Panc1 (cell line): ENCODE data around the gene MEX3D. TPM values are rescaled to one million over a fixed set of nuclear protein-coding genes. Genes with fewer than 3 reads are reported as not detected.

Experiments used
- ATAC-seq: fragments of 200-7000 bp; cut with Tn5 transposase; 2 replicates; pipeline ENCODE4 v1.9.1; 2020; ENCODE audit warnings: mild to moderate bottlenecking, moderate library complexity
- BruUV-seq: library from RNA; stranded (reverse); fragments of 400-500 nt; replicated peaks from 2 replicates; lab custom pipeline; 2021; lab: Mats Ljungman, UMichigan
- CTCF ChIA-PET: fragments of 300-600 bp; sonication (Branson Sonifier 250); formaldehyde crosslinking; loops from one replicate; lab custom pipeline; 2022; ENCODE audit warnings: antibody characterized with exemption; lab: Charles Lee
- POLR2A ChIA-PET: fragments of 300-600 bp; sonication (Branson Sonifier 250); formaldehyde crosslinking; loops from one replicate; lab custom pipeline; 2022; ENCODE audit warnings: antibody characterized with exemption; lab: Charles Lee
- DNase-seq: peaks from one replicate; pipeline ENCODE4 v3.0.0-alpha.2; 2010; ENCODE audit warnings: low read depth, low spot score
- H3K27ac ChIP-seq: 2 replicates; pipeline ENCODE4 v1.5.1; 2011; ENCODE audit warnings: mild to moderate bottlenecking, low read length, inconsistent platforms
- H3K27me3 ChIP-seq: fragments of 200-500 bp; sonication (Bioruptor generic); 2 replicates; pipeline ENCODE4 v1.6.0; 2014; ENCODE audit warnings: low read length, inconsistent platforms; ENCODE audit not compliant: control insufficient read depth, insufficient read depth
- H3K36me3 ChIP-seq: fragments of 200-500 bp; sonication (Bioruptor generic); 2 replicates; pipeline ENCODE4 v1.5.1; 2014; ENCODE audit warnings: inconsistent platforms, mild to moderate bottlenecking, low read length, moderate library complexity; ENCODE audit not compliant: control insufficient read depth, insufficient read depth
- H3K4me1 ChIP-seq: 2 replicates; pipeline ENCODE4 v1.5.1; 2011; ENCODE audit warnings: inconsistent platforms, mild to moderate bottlenecking, low read length, moderate library complexity; ENCODE audit not compliant: control insufficient read depth, insufficient read depth
- H3K4me3 ChIP-seq, 2 experiments: 2 replicates each; pipeline ENCODE4 v1.5.1; 2011 to 2012; ENCODE audit warnings: low read depth in 2 of 2, low read length in 2 of 2, mild to moderate bottlenecking in 2 of 2, inconsistent platforms in 1 of 2, moderate library complexity in 1 of 2
- H3K9me3 ChIP-seq: fragments of 200-500 bp; sonication (Bioruptor generic); 2 replicates; pipeline ENCODE4 v1.5.1; 2014; ENCODE audit warnings: low read depth, mild to moderate bottlenecking, inconsistent platforms, low read length, moderate library complexity; ENCODE audit not compliant: control insufficient read depth, insufficient read depth
- CTCF ChIP-seq: fragments of 450-650 bp; IDR thresholded peaks from 2 replicates; pipeline ENCODE4 v1.5.1; 2017; ENCODE audit warnings: mild to moderate bottlenecking
- POLR2AphosphoS5 ChIP-seq: IDR thresholded peaks from 2 replicates; pipeline ENCODE4 v1.6.1; 2012; ENCODE audit warnings: mild to moderate bottlenecking, low read depth, low read length, moderate library complexity
- REST ChIP-seq, 2 experiments: IDR thresholded peaks; 2 replicates each; pipeline ENCODE4 v1.6.1; 2011 to 2012; ENCODE audit warnings: low read depth in 2 of 2, control low read depth in 1 of 2, low read length in 1 of 2, mild to moderate bottlenecking in 1 of 2, moderate library complexity in 1 of 2; ENCODE audit not compliant: insufficient read depth in 1 of 2
- SIN3A ChIP-seq: IDR thresholded peaks from 2 replicates; pipeline ENCODE4 v1.6.1; 2012; ENCODE audit warnings: low read depth, mild to moderate bottlenecking, low read length, moderate library complexity, borderline replicate concordance; ENCODE audit not compliant: insufficient read depth
- TCF7L2 ChIP-seq: IDR thresholded peaks from 2 replicates; pipeline ENCODE4 v1.6.1; 2011; ENCODE audit warnings: mild to moderate bottlenecking, low read depth, low read length, inconsistent platforms
- in situ Hi-C: cut with HindIII; loops from 2 replicates; pipeline ENCODE4 v1.10.0; 2016; ENCODE audit warnings: low sequenced_read_pairs, low pct_unique_long_range_greater_than_20kb
- intact Hi-C: fragments of 100-400 bp; cut with micrococcal nuclease; formaldehyde crosslinking; loops from one replicate; pipeline ENCODE4 v1.10.0; 2022; ENCODE audit not compliant: unreplicated experiment
- total RNA-seq: library from RNA; stranded (reverse); gene quantifications from one replicate; pipeline ENCODE4 v1.2.1, GENCODE V29; 2021; ENCODE audit not compliant: unreplicated experiment

MEX3D gene
- total RNA-seq, 1 experiment from 2014 or later = 73.7 TPM

- BruUV-seq = no TSS peak
- POLR2A ChIA-PET = no interaction called here
- DNase-seq (no peak), ATAC-seq (no peak)
- H3K36me3 ChIP-seq = no peaks in the 10 kb centered on the region; the same call in 1 of the 2 replicates
- TF ChIP-seq POLR2AphosphoS5 = no peak
- TF ChIP-seq REST (IDR thresholded peaks at IDR 0.05; ENCODE audit: insufficient read depth in 1 of 2, low read depth in 2 of 2, low read length in 1 of 2) = no peak
- no peak for TF ChIP-seq TCF7L2
- no peak for TF ChIP-seq SIN3A
- TF ChIP-seq CTCF = no peak
- CTCF ChIA-PET = no interaction called here
- H3K27me3 ChIP-seq = no peaks in the 10 kb centered on the region
- intact Hi-C loops = no loop called here
- no peaks in the 10 kb centered on the region for H3K4me1 ChIP-seq
- H3K9me3 ChIP-seq = no peaks in the 10 kb centered on the region
- in situ Hi-C loops = no loop called here
- no peak overlapping the region for H3K4me3 ChIP-seq
- no peak overlapping the region for H3K27ac ChIP-seq
Observed at GRCh38 chr19:1571358-1571757, 3.2 kb upstream of the MEX3D start.

- no TSS peak for BruUV-seq
- ATAC-seq (no peak), DNase-seq (no peak)
- H3K36me3 ChIP-seq = no peaks in the 10 kb centered on the region; the same call in 1 of the 2 replicates
- in situ Hi-C loops (no loop called here), intact Hi-C loops (no loop called here)
- H3K4me3 ChIP-seq = no peak overlapping the region
- no peak overlapping the region for H3K27ac ChIP-seq
- H3K4me1 ChIP-seq = no peaks in the 10 kb centered on the region; the same call in 1 of the 2 replicates
- ChIA-PET CTCF (no interaction called here), POLR2A (no interaction called here)
- H3K9me3 ChIP-seq = no peaks in the 10 kb centered on the region
- TF ChIP-seq CTCF (no peak), SIN3A (no peak), TCF7L2 (no peak), REST (IDR thresholded peaks at IDR 0.05; ENCODE audit: insufficient read depth in 1 of 2, low read depth in 2 of 2, low read length in 1 of 2) (no peak), POLR2AphosphoS5 (no peak)
- H3K27me3 ChIP-seq = no peaks in the 10 kb centered on the region
Observed at GRCh38 chr19:1570836-1571235, 2.7 kb upstream of the MEX3D start.
